ENCODE data around the gene PLEKHG4B.
"Not testable (repeated sequence)": the region's sequence is repeated elsewhere in the genome, so short reads cannot be mapped to it uniquely, and the experiment has no call there.

PLEKHG4B gene

DNA sequence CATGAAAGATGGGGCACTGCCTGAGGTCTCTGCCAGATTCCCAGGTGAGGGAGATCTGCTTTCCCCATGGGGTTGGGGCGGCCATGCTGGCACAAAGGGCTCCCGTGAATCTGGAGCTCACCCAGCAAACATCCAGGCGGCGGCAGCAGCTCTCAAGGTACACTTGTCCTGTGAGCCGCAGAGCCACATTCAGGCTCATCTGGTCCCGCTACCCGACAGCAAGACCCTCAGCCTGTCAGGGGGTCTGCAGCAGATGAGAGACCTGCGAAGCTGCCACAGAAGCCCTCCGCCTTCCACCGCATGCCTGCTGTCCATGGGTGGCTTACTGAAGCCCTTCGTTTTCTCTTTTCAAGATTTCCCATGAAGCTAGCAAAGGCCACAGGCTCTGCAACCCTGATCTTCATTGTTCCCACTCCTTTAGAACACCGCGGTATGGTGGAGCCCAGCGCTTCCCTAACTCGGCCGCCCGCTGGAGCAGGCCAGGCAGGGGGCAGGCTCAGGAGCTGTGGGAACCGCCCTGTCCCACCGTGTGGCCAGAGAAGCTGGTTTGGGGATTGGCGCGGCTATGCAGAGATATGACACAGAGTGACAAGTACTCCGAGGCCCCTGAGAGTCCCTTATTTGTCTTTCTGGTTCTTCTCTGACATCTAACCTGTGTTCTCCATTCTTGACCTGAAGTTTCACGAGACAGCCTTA, 108.1 kb downstream of the PLEKHG4B start:
- no peak for DNase-seq (ENCODE audit: low spot score)

DNA sequence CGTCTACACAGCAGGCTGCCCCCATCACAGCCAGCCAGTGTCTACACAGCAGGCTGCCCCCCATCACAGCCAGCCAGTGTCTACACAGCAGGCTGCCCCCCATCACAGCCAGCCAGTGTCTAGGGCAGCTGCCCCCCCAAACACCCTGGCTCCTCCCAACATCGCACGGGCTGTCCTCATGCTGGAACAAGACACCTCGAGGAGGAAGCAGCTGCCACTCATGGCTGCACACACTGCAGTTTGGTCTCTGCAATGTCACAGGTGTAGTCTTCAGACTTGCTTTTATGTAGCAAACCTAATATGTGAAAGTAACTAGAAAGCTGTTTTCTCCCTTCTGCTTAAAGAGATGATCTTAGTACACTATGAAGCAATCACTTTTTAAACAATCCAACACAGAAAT, 109.0 kb downstream of the PLEKHG4B start:
- no peak for DNase-seq (ENCODE audit: low spot score)

DNA sequence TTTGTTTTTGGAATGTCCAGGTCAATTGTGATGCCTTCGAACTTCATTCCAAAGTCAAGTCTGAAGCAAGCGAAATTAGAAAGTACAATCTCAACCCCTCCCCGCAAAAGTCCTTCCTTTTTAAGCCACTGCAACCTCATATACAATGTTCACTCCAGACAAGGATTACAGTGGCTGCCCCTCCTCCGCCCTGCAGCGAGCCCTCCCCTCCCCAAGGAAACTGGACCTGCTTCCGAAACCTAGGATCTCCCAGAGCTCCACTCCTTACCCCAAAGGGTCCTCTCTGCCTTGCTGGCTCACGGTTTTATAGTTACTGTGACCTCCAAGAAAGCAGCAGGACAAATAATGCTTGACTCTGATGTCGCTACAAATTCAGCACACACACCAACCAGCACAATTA, 109.7 kb downstream of the PLEKHG4B start:
- DNase-seq (ENCODE audit: low spot score), result no peak

DNA sequence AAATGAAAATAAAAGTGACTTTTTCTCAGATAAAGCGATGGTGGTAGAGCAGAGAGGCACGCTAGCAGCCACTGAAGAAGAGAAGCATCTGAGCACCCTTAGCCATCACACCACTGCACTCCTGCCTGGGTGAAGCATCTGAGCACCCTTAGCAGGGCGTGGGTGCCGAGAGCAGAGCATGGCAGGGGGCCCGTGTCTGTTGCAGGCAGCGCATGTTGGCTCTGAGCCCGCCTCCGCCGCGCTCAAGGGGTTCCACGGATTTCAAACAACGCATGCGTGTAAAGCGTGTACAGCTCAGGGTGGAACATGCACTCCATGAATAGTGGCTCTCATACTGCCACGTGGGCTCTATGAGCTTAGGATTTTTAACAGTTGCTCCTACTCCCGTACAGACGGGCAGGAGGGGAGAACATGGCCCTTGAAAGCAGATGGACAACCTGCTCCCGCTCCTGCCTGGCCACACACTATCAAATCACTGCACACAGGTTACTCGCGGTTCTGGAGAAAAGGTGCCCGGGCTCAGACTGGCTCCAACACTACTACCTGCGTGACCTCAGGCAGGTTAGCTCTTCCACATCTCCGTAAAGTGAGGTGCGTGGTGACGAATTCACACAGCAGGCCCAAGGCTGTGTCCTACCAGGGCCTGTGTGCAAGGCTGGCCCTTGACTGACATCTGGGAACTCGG, 111.4 kb downstream of the PLEKHG4B start:
- DNase-seq (ENCODE audit: low spot score), result no peak

DNA sequence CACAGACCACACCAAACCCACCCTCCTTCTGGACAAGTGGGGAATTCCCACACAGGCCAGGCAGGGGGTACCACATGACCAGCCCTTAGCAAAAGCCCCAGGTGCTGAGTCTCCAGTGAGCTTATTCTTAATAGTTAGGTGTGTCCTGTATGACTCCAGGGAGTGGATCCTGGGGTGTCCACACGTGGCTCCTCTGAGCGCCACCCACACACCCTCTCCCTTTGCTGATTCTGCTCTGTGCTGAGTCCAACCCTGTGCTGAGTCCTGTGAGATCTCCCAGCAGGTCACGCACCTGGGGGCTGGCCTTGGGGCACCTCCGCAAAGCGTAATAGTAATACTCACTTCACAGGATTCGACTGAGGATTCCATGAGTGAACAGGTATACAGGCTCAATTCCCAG, 112.0 kb downstream of the PLEKHG4B start:
- DNase-seq (ENCODE audit: low spot score), result no peak

DNA sequence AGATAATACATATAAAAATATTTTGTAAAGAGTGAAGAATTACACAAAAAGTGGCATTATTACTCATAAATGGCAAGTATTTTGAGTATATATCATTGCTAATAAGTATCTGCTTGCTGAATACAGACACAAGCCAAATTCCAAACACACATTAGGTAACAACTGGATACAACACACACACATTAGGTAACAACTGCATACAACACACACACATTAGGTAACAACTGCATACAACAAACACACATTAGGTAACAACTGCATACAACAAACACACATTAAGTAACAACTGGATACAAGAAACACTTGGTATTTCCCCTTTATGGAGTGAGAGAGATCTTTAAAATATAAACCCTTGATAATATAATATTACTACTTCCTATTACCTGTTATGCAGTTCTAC, 112.5 kb downstream of the PLEKHG4B start:
- DNase-seq (ENCODE audit: low spot score), result no peak

DNA sequence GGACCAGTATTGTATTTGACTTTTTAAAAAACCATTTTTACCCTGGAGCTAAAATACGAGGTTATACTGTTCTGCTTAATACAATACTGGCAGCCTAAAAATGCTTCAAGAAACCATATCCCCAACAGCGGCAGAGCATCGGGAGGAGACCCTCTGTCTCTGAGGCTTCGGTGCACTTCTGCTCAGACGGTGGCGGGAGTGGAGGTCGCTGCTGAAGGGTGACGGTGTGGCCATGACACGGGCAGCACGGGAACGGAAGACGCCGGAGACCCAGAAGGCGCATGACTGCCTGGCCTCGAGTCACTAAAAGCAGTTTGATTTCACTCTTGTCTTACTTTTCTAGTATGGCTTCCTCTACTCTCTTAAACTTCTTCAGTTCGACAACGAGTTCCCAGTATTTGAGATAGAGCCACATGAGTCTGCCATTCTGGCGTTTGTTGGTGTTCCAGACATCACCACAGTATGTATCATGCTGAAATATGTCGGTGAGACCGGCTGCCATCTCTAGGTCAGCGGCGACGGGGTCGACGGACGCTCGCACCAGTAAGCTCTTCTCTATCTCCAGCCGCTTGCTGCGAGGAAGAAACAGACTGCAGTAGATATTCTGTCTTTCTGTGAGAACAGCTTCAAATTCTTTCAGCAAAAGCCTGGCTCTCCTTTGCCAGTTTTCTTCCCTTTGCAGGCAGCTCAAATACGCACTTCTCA, 113.2 kb downstream of the PLEKHG4B start:
- no peak for DNase-seq (ENCODE audit: low spot score)

DNA sequence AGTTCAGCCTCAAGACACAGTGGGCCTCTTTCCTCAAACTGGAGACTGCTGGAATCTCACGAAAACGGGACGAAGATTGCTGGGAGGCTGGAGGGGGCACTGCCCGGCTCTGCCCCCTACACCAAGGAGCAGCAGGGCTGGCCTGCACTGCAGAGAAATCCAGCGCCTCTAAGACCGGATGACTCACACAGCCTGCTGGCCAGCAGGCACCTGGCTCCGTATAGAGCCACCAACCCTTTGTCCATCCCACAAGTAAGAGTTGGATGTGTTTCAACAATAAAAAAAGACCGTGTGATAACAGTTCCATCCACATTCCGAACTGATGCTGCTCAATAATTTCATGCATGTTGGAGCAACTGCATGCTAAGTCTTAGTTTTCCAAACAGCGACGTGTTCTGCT, 114.4 kb downstream of the PLEKHG4B start:
- DNase-seq (ENCODE audit: low spot score), result no peak

DNA sequence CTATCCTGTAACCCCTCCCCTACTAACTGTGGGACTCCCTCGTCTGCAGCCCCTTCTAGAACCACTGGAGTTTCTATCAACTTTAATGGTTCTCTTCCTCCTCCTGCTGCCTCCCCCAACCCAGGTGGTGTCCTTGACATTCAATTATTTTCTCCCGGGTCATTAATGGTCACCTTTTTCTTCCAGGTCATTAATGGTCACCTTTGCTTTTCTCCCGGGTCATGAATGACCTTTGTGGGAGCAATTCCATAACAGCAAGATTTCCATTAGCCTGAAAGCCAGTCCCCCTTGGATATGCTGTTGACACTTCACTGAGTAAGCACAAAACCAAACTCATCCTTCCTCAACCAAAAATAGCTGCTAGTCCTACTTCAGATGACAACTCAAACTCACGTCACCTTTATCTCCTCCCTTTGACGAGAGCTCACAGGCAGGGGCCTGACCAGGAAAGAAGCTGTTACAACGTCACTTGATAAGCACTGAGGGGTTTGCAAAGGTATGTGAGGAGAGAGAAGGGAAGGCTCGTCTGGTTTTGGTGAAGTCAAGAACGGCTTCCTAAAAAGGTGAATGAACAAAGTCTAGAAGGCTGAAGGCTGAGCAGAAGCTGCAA, 115.1 kb downstream of the PLEKHG4B start:
- DNase-seq (ENCODE audit: low spot score), result no peak

DNA sequence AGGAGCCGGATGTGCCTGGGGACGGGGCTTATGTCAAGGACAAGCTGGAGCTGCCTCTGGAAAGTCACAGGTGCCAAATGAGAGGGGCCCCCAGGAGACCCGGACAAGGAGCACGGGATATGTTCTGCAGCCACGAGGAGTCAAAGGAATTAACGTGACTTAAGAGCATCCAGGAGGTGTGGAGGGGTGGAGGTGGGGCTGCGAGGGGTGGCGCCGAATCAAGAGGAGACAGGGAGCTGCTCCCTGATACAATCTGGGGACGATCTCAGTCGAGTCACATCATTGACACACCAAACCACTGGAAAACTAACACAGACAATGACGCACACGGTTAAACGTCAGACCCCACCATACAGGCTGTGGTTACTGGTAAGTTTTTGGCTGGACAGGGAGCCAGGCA, 115.6 kb downstream of the PLEKHG4B start:
- no peak for DNase-seq (ENCODE audit: low spot score)

DNA sequence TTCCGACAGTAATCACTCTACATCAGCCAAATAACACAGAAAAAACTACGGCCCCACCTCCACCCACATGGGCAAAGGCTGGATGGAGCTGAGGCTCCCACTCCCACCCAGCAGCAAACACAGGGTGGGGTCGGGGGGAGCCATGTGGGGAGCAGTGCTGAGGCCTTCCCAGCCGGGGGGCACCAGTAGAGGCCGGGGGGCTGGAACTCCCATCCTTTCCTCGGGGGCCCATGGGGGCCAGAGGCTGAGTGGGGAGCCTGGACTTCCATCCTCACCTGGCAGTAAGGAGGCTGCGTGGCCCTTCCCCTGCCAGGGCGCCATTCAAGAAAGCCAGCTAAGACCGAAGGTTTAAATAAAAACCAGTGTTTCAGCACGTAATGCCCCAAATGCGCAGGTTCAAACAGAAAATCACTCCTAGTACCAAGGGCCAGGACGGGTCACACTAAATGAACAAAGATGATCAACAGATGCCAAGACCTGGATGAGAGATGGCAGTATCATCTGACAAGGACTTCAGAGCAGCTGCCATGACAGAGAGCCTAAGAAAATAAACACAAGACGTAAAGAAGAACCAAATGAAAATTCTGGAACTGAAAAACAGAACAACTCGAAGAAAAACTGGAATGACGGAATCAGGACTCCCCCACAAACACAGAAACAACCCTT, 116.6 kb downstream of the PLEKHG4B start:
- no peak for DNase-seq (ENCODE audit: low spot score)

DNA sequence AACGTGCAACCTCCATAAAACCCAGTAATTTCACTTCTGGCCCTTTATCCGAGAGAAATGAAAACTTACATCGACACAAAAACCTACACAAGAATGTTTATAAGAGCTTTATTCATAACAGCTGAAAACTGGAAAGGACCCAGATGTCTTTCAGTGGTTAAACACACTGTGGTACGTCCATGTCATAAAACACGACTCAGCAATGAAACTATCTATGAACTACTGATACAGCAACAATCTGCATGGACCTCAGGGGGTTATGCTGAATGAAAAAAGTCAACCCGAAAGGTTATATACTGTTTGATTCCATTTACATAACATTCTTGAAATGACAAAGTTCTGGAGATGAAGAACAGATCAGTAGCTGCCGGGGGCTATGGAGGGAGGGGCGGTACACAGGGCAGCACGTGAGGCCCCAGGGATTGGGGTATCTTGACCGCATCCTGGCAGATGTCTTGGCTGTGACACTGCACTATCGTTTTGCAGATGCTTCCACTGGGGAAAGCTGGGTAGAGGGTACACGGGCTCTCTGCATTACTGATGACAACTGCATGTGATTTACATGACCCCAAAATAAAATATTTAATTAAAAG, 121.9 kb downstream of the PLEKHG4B start:
- no peak for DNase-seq (ENCODE audit: low spot score)

DNA sequence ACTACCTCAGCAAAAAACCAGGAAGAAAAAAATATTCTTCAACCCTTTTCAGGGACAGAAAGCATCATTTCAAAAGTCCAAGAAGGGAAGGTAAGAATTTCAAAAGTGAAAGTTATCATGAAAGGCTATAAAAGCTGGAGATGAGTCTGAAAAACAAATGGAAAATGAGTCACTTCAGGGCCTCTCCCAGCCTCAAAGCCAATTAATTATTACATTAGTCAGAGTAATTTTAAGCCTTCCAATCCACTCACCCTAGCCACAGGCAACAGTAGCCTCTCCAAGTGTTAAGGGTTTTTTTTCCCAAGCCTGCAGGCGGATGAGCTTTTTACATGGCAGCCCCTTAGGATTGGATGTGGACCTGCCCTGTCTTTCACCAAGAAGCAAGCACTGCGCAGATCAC, 123.3 kb downstream of the PLEKHG4B start:
- DNase-seq (ENCODE audit: low spot score), result not testable (repeated sequence)

DNA sequence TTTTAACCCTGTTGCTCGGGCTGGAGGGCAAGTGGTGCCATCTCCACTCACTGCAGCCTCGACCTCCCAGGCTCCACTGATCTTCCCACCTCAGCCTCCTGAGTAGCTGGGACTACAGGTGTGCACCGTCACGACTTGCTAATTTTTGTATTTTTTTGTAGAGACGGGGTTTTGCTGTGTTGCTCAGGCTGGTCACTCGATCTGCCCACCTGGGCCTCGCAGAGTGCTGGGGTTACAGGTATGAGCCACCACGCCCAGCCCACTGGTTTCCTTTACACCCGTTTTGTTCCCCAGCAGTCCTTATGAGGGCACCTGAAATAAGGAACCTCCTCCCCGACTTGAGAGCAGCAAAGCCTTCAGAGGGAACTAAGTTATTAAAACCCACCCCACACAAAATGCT, 124.1 kb downstream of the PLEKHG4B start:
- DNase-seq (ENCODE audit: low spot score), result not testable (repeated sequence)

DNA sequence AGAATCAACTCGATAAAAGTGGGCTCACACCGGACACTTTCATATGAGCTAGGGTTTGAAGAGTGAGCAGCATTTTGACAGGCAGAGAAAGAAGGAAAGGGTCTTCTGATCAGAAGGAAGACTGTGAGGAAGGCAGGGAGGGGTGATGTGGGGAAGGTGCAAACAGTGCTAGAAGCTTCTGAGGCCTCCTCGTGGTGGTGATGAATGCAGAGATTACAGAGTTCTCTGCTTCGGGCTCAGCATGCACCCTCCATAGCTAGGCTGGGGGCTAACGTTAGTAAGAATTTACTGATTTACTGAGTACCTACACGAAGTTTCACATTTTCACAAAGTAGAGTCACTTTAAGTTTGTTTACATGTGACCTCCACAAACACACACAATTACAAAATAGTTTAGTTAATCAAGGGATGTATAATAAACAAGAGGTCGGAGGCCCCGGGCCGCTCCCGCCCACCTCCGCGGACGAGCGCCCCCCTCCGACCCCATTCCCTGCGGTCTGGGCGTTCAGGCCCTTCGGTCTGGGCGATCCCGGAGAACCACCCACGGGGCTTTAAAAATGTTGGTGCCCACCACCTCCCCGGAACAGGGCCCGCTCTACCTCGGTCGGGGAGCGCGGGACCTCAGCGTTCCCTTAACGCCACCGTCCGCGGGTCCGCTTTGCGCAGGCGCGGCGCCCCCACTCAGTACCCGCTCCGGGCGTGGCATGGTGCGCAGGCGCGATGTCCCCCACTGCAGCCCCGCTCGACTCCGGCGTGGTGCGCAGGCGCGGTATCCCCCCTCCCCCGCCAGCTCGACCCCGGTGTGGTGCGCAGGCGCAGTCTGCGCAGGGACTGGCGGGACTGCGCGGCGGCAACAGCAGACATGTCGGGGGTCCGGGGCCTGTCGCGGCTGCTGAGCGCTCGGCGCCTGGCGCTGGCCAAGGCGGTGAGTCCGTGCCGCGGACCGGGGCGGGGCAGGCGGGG, 125.8 kb downstream of the PLEKHG4B start, which contains the start of the genes CCDC127 and SDHA:
CCDC127 (minus strand) TSS at position 660 of the 963 bp plus-strand sequence. CDS start 1,304 bp downstream, outside the sequence.
SDHA (plus strand) TSS at position 827 of the 963 bp plus-strand sequence; CDS start at position 863, 36 bp downstream.
- DNase-seq (ENCODE audit: low spot score), result peak; percentile 86

DNA sequence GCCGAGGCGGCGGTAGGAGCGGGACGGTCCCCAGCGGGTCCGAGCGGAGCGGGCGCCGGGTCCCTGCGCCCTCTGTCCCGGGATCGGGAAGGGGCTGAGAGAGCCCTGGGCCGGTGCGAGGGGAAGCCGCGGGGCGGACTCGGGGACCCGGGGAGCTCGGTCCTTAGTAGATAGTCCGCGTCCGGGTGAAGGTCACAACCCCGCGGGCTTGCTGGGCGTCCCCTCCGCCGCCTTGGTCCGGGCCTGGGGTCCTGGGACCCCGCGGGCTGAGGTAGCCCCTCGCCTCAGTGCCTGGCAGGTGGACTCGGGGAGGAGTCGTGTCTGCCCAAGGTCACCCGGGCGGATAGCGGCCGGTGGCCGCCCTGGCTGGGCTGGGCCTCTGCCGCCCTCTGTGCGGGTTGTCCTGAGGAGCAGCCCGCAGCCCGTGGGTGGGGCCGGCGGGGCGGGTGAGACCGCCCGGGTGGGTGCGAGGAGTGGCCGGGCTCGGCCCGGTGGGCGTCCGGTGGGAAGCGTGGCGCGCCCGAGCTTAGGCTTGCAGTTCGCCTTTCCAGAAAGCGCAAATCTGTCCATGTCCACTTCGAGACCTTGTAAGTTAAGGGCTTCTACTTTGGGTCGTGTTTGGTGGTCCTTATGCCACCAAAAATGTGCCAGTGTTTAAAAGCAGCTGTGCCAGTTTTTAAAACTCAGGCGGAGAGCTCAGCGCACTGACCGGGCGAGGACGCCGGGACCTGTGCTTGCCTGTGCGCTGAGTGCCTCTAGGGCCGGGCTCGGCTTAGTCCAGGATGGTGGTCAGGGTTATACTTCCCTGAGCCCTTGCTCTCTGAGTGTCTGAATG, 126.7 kb downstream of the PLEKHG4B start:
- peak; percentile 31 for DNase-seq (ENCODE audit: low spot score)

DNA sequence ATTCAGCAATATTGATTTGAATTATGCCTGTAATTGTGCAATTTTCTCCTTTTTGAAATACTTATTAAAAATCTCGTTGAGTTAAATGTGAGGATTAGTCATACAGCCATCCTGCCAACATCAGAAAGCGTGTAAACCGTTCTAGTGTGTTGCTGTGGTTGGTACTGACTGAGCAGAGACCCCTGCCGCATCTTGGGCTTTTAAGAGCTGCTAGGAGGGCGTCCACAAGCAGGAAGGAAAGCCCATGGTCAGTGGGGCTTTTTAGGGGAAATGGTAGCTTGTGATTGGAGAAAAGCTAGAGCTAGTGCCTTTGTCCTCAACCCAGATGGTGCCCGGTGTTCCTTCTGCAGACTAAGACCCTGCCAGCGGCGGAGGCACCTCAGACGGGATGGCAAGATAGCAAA, 127.5 kb downstream of the PLEKHG4B start:
- peak; percentile 33 for DNase-seq (ENCODE audit: low spot score)

DNA sequence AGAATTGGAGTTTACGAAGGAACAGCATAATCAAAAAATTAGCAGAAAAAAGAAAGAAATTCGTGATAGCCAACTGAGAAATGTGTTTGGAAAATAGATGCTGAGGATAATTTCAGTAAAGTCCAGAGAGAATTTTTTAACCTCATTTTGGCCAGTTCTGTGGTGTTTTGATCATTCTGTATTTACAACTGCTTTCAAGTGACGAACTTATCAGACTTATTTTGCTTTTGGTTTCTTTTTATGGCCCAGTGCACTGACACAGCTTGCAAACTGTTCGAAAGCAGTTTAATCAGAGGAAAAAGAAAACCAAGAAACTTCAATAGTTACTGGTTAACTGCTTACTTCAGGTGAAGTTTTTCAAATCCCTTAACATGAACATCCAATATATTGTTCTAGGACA, 128.0 kb downstream of the PLEKHG4B start:
- peak; percentile 60 for DNase-seq (ENCODE audit: low spot score)

DNA sequence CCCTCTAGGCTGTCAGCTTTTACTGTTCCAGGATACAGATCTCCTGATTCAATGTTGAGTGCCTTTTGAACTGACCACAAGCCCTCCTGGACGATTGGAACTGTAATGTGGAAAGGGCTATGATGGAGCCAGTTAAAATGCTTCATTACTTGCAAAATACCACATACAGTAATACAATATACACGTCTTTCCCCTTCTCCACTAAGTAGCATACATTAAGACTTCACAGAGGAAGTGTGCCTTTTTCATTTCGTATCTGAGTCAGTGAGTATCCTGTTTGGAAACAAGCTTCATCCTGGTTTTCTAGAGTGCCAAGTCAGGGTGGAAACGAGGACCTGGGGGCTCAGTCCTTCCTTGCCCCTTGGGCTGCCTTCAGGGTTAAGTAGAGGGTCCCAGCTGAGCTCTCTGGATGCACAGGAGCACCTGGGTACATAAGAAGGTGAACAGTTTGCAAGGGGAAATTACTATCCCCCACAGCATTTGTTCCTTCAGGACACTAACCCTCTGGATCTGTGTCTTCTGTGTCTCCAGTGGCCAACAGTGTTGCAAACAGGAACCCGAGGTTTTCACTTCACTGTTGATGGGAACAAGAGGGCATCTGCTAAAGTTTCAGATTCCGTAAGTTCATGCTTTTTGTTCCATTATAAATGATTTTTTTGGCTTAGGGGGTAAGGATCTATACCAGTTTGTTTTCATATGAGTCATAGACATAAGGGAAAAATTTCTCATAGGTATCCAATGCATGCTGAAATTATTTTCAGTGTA, 131.2 kb downstream of the PLEKHG4B start:
- DNase-seq (ENCODE audit: low spot score), result not testable (repeated sequence)

Measured in hematopoietic multipotent progenitor cell treated with erythropoietin and hydrocortisone succinate and interleukin-3 and kit ligand, for 15 days (in vitro differentiated cells).